ENCODE measurements around the gene SLMAP. TPM values are rescaled to one million over a fixed set of nuclear protein-coding genes. Genes with fewer than 3 reads are reported as not detected.
A peak's percentile ranks its signal among the peaks of the same experiment; 100 is the strongest.

The SLMAP gene
- total and polyA plus RNA-seq, 7 donors, result 31.2 to 180 (median 106) TPM

DNA sequence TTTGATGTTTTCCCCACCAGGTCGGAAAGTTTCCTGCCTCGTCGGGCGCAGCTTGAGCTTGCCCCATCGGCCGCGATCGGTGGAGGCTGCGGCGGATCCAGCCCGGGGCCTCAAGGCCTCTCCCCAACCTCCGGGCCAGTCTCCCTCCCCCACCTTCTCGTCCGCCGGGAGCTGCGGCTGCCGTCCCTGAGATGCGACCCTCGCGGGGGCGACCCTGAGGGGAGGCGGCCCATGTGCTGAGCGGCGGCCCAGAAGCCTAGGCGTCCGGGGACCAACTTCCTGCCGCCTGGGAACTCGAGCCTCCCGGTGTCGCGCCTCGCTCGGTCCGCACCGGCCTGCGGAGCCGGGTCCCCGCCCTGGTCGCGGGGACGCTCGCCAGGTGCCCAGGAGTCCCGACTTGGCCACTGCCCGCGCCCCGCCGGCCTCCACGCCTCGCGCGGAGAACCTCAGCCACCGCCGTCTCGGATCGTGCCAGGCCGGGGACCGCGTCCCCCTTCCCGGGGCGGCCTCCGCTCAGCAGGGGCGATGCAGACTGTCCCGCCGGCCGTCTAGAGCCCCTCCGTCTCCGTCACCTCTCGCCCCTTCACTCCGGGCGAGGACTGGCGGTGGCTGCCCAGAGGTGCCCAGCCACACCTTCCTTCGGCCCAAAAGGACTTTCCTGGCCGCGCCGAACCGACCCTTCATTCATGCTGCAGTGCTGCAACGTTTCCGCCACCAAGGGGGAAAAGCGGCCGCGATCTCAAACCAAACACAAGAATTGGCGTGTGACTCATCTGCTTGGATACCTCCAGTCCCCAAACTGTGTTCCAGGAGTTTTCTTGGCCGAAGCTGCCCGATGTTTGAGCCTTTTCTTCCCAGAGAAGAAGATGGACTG lies 656 bp downstream of the SLMAP start:
- intact Hi-C loops (cut with DNase I), result loop anchor here (1.0 to 5.0 kb wide), 2 partner anchors 59 to 63 kb away; partner anchors contain the start of gene DENND6A (in 1 of the 2)
- TF ChIP-seq, protein P1, sequence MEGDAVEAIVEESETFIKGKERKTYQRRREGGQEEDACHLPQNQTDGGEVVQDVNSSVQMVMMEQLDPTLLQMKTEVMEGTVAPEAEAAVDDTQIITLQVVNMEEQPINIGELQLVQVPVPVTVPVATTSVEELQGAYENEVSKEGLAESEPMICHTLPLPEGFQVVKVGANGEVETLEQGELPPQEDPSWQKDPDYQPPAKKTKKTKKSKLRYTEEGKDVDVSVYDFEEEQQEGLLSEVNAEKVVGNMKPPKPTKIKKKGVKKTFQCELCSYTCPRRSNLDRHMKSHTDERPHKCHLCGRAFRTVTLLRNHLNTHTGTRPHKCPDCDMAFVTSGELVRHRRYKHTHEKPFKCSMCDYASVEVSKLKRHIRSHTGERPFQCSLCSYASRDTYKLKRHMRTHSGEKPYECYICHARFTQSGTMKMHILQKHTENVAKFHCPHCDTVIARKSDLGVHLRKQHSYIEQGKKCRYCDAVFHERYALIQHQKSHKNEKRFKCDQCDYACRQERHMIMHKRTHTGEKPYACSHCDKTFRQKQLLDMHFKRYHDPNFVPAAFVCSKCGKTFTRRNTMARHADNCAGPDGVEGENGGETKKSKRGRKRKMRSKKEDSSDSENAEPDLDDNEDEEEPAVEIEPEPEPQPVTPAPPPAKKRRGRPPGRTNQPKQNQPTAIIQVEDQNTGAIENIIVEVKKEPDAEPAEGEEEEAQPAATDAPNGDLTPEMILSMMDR (IDR thresholded peaks at IDR 0.05), result no peak
- Histone ChIP-seq H3K27ac (peak overlapping the region; percentile 95), H3K4me3 (peak overlapping the region; percentile 98), H3K4me1 (peaks cover 17% of the 10 kb centered on the region), H3K9me3 (no peaks in the 10 kb centered on the region), H3K27me3 (ENCODE audit: insufficient read depth in 3 of 3, low read length in 2 of 3) (no peaks in the 10 kb centered on the region), H3K36me3 (ENCODE audit: insufficient read depth in 1 of 2, low read depth in 1 of 2) (peaks cover 0 to 14% of the 10 kb centered on the region in 2 donors)
- WGBS, 3 donors, result 0% methylated on average over 59 to 84 of the region's 84 CpGs
- ATAC-seq (peak; percentile 50 to 69 (median 59)), DNase-seq (peak; percentile 63 to 81)

DNA sequence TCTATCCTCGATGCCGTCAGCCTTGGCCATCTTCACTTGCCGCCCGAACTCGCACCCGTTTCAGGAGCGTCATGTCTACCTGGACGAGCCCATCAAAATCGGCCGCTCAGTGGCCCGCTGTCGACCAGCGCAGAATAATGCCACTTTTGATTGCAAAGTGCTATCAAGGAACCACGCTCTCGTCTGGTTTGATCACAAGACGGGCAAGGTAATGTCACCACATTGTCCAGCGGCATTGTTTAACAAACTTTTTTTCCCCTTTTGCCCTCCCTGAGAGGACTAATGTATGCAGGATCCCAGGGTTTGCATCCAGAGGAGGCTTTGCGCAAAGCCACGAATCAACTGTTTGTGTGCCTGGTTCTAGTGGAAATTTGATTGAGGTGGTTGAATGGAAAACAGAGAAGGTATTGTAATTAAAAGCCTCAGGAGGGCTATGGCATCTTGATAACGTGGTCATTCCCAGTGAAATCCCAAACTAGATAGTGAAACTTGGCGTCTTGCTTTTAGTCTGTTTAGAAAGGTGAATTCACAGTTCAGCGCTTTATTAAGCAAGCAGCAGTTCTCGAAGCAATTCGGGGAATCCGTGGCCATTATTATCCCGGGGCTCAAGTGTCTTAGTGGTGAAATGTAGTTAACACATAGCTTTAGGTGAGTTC lies 1.7 kb downstream of the SLMAP start:
- H3K36me3 ChIP-seq (ENCODE audit: insufficient read depth in 1 of 2, low read depth in 1 of 2), result peaks cover 0 to 14% of the 10 kb centered on the region in 2 donors
- DNase-seq (peak in 1 of 2 donors; percentile 48), ATAC-seq (peak in 2 of 4 donors; percentile 18 to 21)
- H3K4me1 ChIP-seq, result peaks cover 23% of the 10 kb centered on the region
- WGBS, 3 donors, result 12 to 24% (median 19%) methylated on average over 26 of the region's 26 CpGs
- peak overlapping the region; percentile 98 for H3K4me3 ChIP-seq
- TF ChIP-seq, protein P1 (IDR thresholded peaks at IDR 0.05), result no peak
- H3K9me3 ChIP-seq, result no peaks in the 10 kb centered on the region
- intact Hi-C loops (cut with DNase I), result loop anchor here in 1 of 2 donors (5.0 kb wide), 1 partner anchor 60 kb away; no protein-coding TSS in a partner anchor
- no peaks in the 10 kb centered on the region for H3K27me3 ChIP-seq (ENCODE audit: insufficient read depth in 3 of 3, low read length in 2 of 3)
- H3K27ac ChIP-seq, result peak overlapping the region; percentile 95

DNA sequence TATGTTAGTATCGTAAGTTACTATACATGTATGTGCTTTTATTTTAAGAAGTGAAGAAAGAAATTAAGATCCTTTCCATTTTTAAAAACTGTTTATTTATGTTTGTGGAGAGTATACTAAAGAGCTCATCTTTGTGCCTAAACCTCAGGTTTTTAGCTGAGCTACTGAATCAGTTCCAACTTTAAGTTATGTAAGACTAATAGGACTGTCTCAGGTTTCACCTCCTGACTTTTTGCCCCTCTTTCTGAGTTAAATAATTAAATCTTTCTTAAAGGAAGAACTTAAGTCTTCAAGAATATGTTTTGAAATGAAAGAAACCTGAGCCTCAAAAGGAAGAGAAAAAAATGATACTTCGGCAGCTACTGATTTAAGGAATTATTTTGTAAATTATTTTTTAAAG lies 2.6 kb downstream of the SLMAP start:
- Histone ChIP-seq H3K9me3 (no peaks in the 10 kb centered on the region), H3K27me3 (ENCODE audit: insufficient read depth in 3 of 3, low read length in 2 of 3) (no peaks in the 10 kb centered on the region), H3K4me1 (peaks cover 32% of the 10 kb centered on the region), H3K27ac (no peak overlapping the region), H3K36me3 (ENCODE audit: insufficient read depth in 1 of 2, low read depth in 1 of 2) (peaks cover 0 to 14% of the 10 kb centered on the region in 2 donors), H3K4me3 (peak overlapping the region; percentile 98)
- ATAC-seq (no peak), DNase-seq (no peak)
- WGBS, 3 donors, result 28 to 52% (median 39%) methylated on average over 2 of the region's 2 CpGs
- TF ChIP-seq, protein P1 (IDR thresholded peaks at IDR 0.05), result no peak
- intact Hi-C loops (cut with DNase I), result loop anchor here in 1 of 2 donors (5.0 kb wide), 1 partner anchor 61 kb away; no protein-coding TSS in a partner anchor

DNA sequence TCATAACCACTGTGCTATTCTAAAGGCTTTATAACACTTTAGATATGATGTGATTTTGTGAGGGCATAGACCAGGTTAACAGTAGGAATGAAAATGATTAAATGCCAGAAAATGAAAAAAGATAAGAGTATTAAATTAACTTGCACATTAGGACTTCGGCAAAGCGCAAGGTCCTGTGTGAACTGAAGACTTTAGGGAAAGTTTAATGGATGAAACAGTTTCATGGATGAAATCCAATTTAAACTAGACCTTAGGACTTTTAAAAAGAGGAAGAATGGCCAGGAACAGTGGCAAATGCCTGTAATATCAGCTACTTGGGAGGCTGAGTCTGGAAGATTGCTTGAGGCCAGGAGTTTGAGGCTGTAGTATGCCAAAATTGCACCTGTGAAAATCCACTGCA lies 8.7 kb downstream of the SLMAP start:
- TF ChIP-seq, protein P1 (IDR thresholded peaks at IDR 0.05), result no peak
- DNase-seq (no peak), ATAC-seq (no peak)
- 94 to 97% (median 95%) methylated on average over 2 of the region's 2 CpGs for WGBS, 3 donors
- intact Hi-C loops (cut with DNase I), result loop anchor here in 1 of 2 donors (5.0 kb wide), 2 partner anchors 38 to 48 kb away; no protein-coding TSS in a partner anchor
- Histone ChIP-seq H3K4me3 (no peak overlapping the region), H3K27me3 (ENCODE audit: insufficient read depth in 3 of 3, low read length in 2 of 3) (no peaks in the 10 kb centered on the region), H3K4me1 (peaks cover 34% of the 10 kb centered on the region), H3K36me3 (ENCODE audit: insufficient read depth in 1 of 2, low read depth in 1 of 2) (peaks cover 0 to 14% of the 10 kb centered on the region in 2 donors), H3K9me3 (no peaks in the 10 kb centered on the region), H3K27ac (no peak overlapping the region)

All from psoas muscle (tissue), 8 donors.